HTR-8/SVneo (cell line): ENCODE results near the gene MYH14.
"Not testable (repeated sequence)": the region's sequence is repeated elsewhere in the genome, so short reads cannot be mapped to it uniquely, and the experiment has no call there.

ENCODE experiments used
- DNase-seq: peaks from one replicate; pipeline ENCODE4 v3.0.0; 2011; ENCODE audit warnings: low spot score, mixed read lengths; ENCODE audit not compliant: insufficient read length
- FAIRE-seq: peaks from 2 replicates; lab custom pipeline; 2011; peaks lifted over from hg19 to GRCh38; lab: Jason Lieb, UNC

The MYH14 gene

GRCh38 chr19:50327461-50328223, 124.2 kb downstream of the MYH14 start:
- no peak for DNase-seq
- no peak for FAIRE-seq

- DNase-seq, result no peak
- no peak for FAIRE-seq
These were observed 124.9 kb downstream of the MYH14 start for GRCh38 chr19:50328224-50328872.

GRCh38 chr19:50328873-50329145, 125.4 kb downstream of the MYH14 start:
- FAIRE-seq, result no peak
- no peak for DNase-seq

GRCh38 chr19:50329146-50329925, 125.9 kb downstream of the MYH14 start, which contains the start of gene KCNC3:
TSS of gene KCNC3 (minus strand) at chr19:50329377. CDS start at chr19:50329082, 295 bp downstream.
- FAIRE-seq (peak; percentile 91), DNase-seq (peak; percentile 94)

- not testable (repeated sequence) for FAIRE-seq, DNase-seq
These were observed 126.5 kb downstream of the MYH14 start for GRCh38 chr19:50329926-50330294.

GRCh38 chr19:50330365-50331078, 127.1 kb downstream of the MYH14 start:
- DNase-seq, result peak; percentile 72
- FAIRE-seq, result no peak

- DNase-seq (no peak), FAIRE-seq (no peak)
These were observed 128.0 kb downstream of the MYH14 start for GRCh38 chr19:50331221-50331993.

GRCh38 chr19:50331994-50332243, 128.5 kb downstream of the MYH14 start:
- FAIRE-seq (no peak), DNase-seq (no peak)

- FAIRE-seq, result no peak
- DNase-seq, result no peak
These were observed 129.0 kb downstream of the MYH14 start for GRCh38 chr19:50332244-50333038.

GRCh38 chr19:50333235-50333736, 129.9 kb downstream of the MYH14 start:
- DNase-seq (peak; percentile 72), FAIRE-seq (peak; percentile 82)

GRCh38 chr19:50333737-50334617, 130.6 kb downstream of the MYH14 start:
- peak; percentile 33 for FAIRE-seq
- DNase-seq, result peak; percentile 93

GRCh38 chr19:50334741-50335421, 131.5 kb downstream of the MYH14 start:
- DNase-seq, result no peak
- FAIRE-seq, result no peak

GRCh38 chr19:50337031-50337430, 133.6 kb downstream of the MYH14 start:
- not testable (repeated sequence) for FAIRE-seq

GRCh38 chr19:50340331-50340730, 136.9 kb downstream of the MYH14 start:
- no peak for FAIRE-seq
- DNase-seq, result no peak

More at GRCh38 chr19:50337031-50337430, 133.6 kb downstream of the MYH14 start:
- DNase-seq, result not testable (repeated sequence)

GRCh38 chr19:50341091-50341564, 137.7 kb downstream of the MYH14 start:
- FAIRE-seq (no peak), DNase-seq (no peak)

- no peak for DNase-seq
- FAIRE-seq, result no peak
These were observed 141.4 kb downstream of the MYH14 start for GRCh38 chr19:50344661-50345318.

GRCh38 chr19:50347089-50347581, 143.7 kb downstream of the MYH14 start:
- FAIRE-seq, DNase-seq: not testable (repeated sequence)
